ENCODE data around the gene TOMT. TPM values are rescaled to one million over a fixed set of nuclear protein-coding genes. Genes with fewer than 3 reads are reported as not detected.

Gene TOMT
- total and polyA plus RNA-seq, 2 donors (not counting 1 experiment from before 2014, with no cell fraction given), result not detected

- Histone ChIP-seq H3K4me1 (ENCODE audit: control insufficient read depth in 2 of 2, insufficient read depth in 2 of 2, low read length in 2 of 2) (peaks cover 15 to 22% of the 10 kb centered on the region in 2 donors), H3K27ac (ENCODE audit: low read length in 2 of 2) (peak within 1 kb of the TSS; percentile 78 to 90), H3K9me3 (ENCODE audit: control extremely low read depth in 1 of 3, control insufficient read depth in 2 of 3, insufficient read depth in 1 of 3, low read length in 2 of 3) (no peaks in the 10 kb centered on the region), H2AFZ (ENCODE audit: insufficient read depth, low read depth, low read length, poor library complexity, severe bottlenecking) (peak within 1 kb of the TSS; percentile 86), H3K4me3 (ENCODE audit: control extremely low read depth in 1 of 5, extremely low read depth in 1 of 5, insufficient read depth in 1 of 5, low read depth in 2 of 5, low read length in 4 of 5) (peak within 1 kb of the TSS; percentile 61 to 84 (median 77)), H3K9ac (ENCODE audit: low read length) (peak within 1 kb of the TSS; percentile 75), H3K4me2 (replicated peaks; ENCODE audit: low read depth, low read length, poor library complexity, severe bottlenecking) (peak within 1 kb of the TSS; percentile 76), H4K20me1 (ENCODE audit: control insufficient read depth, insufficient read depth, low read length, poor library complexity, severe bottlenecking) (no peaks in the 10 kb centered on the region), H3K36me3 (replicated peaks in 1 of 2; ENCODE audit: control extremely low read depth in 1 of 2, control insufficient read depth in 1 of 2, extremely low read depth in 1 of 2, insufficient read depth in 2 of 2, low read length in 1 of 2) (peaks cover 0 to 3% of the 10 kb centered on the region in 2 experiments), H3K79me2 (ENCODE audit: control insufficient read depth, insufficient read depth, low read length) (peaks cover 37% of the 10 kb centered on the region), H3K27me3 (replicated peaks in 1 of 4; ENCODE audit: control extremely low read depth in 1 of 4, control insufficient read depth in 3 of 4, insufficient read depth in 4 of 4, low read length in 3 of 4) (no peaks in the 10 kb centered on the region)
- Mint-ChIP-seq H3K4me1 (peaks cover 41% of the 10 kb centered on the region), H3K9me3 (ENCODE audit: insufficient read depth) (no peaks in the 10 kb centered on the region), H3K27ac (peak within 1 kb of the TSS; percentile 87), H3K27me3 (no peaks in the 10 kb centered on the region), H3K4me3 (peak within 1 kb of the TSS; percentile 87)
- DNase-seq, result peak; percentile 100
- CTCF ChIA-PET, result interaction anchor here (0.9 to 2.3 kb wide), 4 partner anchors 10 to 22 kb away, joined by 3 to 28 read pairs (median 4); no protein-coding TSS in a partner anchor
- TF ChIP-seq EZH2 (IDR thresholded peaks at IDR 0.05; ENCODE audit: borderline replicate concordance, insufficient read depth, low read depth, low read length, poor library complexity, severe bottlenecking), result no peak
- WGBS (ENCODE audit: insufficient coverage), result under 1% methylated on average over 54 of the region's 60 CpGs
- POLR2A ChIA-PET, result interaction anchor here (1.0 to 1.6 kb wide), 2 partner anchors 40 to 41 kb away, joined by 4 to 6 read pairs; no protein-coding TSS in a partner anchor
- peak; percentile 90 for ATAC-seq (ENCODE audit: low read depth)
- intact Hi-C loops (cut with micrococcal nuclease), result loop anchor here (1.0 kb wide), 7 partner anchors 11 to 354 kb away; partner anchors contain the start of genes ANAPC15, CLPB, LAMTOR1 and XNDC1N
Observed at GRCh38 chr11:72080326-72081183, 25.2 kb upstream of the TOMT start, which contains the start of the genes LRRC51 and NUMA1. TSS of gene LRRC51 (plus strand) at chr11:72080850. CDS start at chr11:72089084, 8,234 bp downstream. TSS of gene NUMA1 (minus strand) at chr11:72080542. CDS start at chr11:72035943, 44,599 bp downstream.

GRCh38 chr11:72081184-72081644, 24.5 kb upstream of the TOMT start:
- Histone ChIP-seq H3K27ac (ENCODE audit: low read length in 2 of 2) (peak overlapping the region; percentile 78 to 90), H3K36me3 (replicated peaks in 1 of 2; ENCODE audit: control extremely low read depth in 1 of 2, control insufficient read depth in 1 of 2, extremely low read depth in 1 of 2, insufficient read depth in 2 of 2, low read length in 1 of 2) (peaks cover 0 to 3% of the 10 kb centered on the region in 2 experiments), H3K4me1 (ENCODE audit: control insufficient read depth in 2 of 2, insufficient read depth in 2 of 2, low read length in 2 of 2) (peaks cover 15 to 22% of the 10 kb centered on the region in 2 donors), H3K79me2 (ENCODE audit: control insufficient read depth, insufficient read depth, low read length) (peaks cover 34% of the 10 kb centered on the region), H2AFZ (ENCODE audit: insufficient read depth, low read depth, low read length, poor library complexity, severe bottlenecking) (peak overlapping the region; percentile 86), H3K4me3 (ENCODE audit: control extremely low read depth in 1 of 5, extremely low read depth in 1 of 5, insufficient read depth in 1 of 5, low read depth in 2 of 5, low read length in 4 of 5) (peak overlapping the region in 4 of 5 experiments; percentile 61 to 84 (median 66)), H3K27me3 (replicated peaks in 1 of 4; ENCODE audit: control extremely low read depth in 1 of 4, control insufficient read depth in 3 of 4, insufficient read depth in 4 of 4, low read length in 3 of 4) (no peaks in the 10 kb centered on the region), H3K4me2 (replicated peaks; ENCODE audit: low read depth, low read length, poor library complexity, severe bottlenecking) (peak overlapping the region; percentile 76), H3K9me3 (ENCODE audit: control extremely low read depth in 1 of 3, control insufficient read depth in 2 of 3, insufficient read depth in 1 of 3, low read length in 2 of 3) (no peaks in the 10 kb centered on the region), H3K9ac (ENCODE audit: low read length) (peak overlapping the region; percentile 75), H4K20me1 (ENCODE audit: control insufficient read depth, insufficient read depth, low read length, poor library complexity, severe bottlenecking) (no peaks in the 10 kb centered on the region)
- TF ChIP-seq CTCF (IDR thresholded peaks at IDR 0.05), result no peak
- no peak for TF ChIP-seq EZH2 (IDR thresholded peaks at IDR 0.05; ENCODE audit: borderline replicate concordance, insufficient read depth, low read depth, low read length, poor library complexity, severe bottlenecking)
- CTCF ChIA-PET, result interaction anchor here (1.1 to 2.3 kb wide), 7 partner anchors 9 to 104 kb away, joined by 3 to 28 read pairs (median 5); no protein-coding TSS in a partner anchor
- Mint-ChIP-seq H3K27me3 (no peaks in the 10 kb centered on the region), H3K4me1 (peaks cover 39% of the 10 kb centered on the region), H3K9me3 (ENCODE audit: insufficient read depth) (no peaks in the 10 kb centered on the region), H3K27ac (peak overlapping the region; percentile 87), H3K4me3 (peak overlapping the region; percentile 87)
- intact Hi-C loops (cut with micrococcal nuclease), result no loop called here
- ATAC-seq (ENCODE audit: low read depth), result no peak
- 83% methylated on average over 14 of the region's 21 CpGs for WGBS (ENCODE audit: insufficient coverage)
- DNase-seq, result no peak
- POLR2A ChIA-PET, result interaction anchor here (1.3 to 1.6 kb wide), 2 partner anchors 41 to 148 kb away, joined by 3 to 6 read pairs; no protein-coding TSS in a partner anchor
